Activated CD8-positive, alpha-beta memory T cell treated with anti-CD3 and anti-CD28 coated beads for 48 hours (primary cell): Measurements from ENCODE around the gene TTLL6.
"Not testable (repeated sequence)": the region's sequence is repeated elsewhere in the genome, so short reads cannot be mapped to it uniquely, and the experiment has no call there.

Source experiments
- DNase-seq, 3 experiments: peaks; one replicate each; pipeline ENCODE4 v3.0.0-alpha.2; 2020; ENCODE audit warnings: low read depth in 2 of 3, low spot score in 2 of 3

Gene TTLL6

GRCh38 chr17:48816774-48817590 lies at the start of gene TTLL6:
TTLL6 (minus strand) TSS chr17:48817229; CDS start chr17:48817072, 157 bp downstream.
- DNase-seq: peak in 2 of 3 experiments; percentile 27 to 29

GRCh38 chr17:48860456-48860855 lies 43.4 kb upstream of the TTLL6 start:
- DNase-seq: no peak

GRCh38 chr17:48860034-48860433 lies 43.0 kb upstream of the TTLL6 start:
- DNase-seq: no peak

- no peak for DNase-seq
These were observed 39.2 kb upstream of the TTLL6 start for GRCh38 chr17:48856122-48856821.

- DNase-seq: no peak
These were observed 37.9 kb upstream of the TTLL6 start for GRCh38 chr17:48854774-48855476.

- DNase-seq: no peak
These were observed 33.8 kb upstream of the TTLL6 start for GRCh38 chr17:48850792-48851323.

- no peak for DNase-seq
These were observed 26.3 kb upstream of the TTLL6 start for GRCh38 chr17:48843187-48843900.

GRCh38 chr17:48842746-48843145 lies 25.7 kb upstream of the TTLL6 start:
- DNase-seq: no peak

GRCh38 chr17:48841395-48841831 lies 24.4 kb upstream of the TTLL6 start:
- no peak for DNase-seq

- DNase-seq: no peak
These were observed 23.4 kb upstream of the TTLL6 start for GRCh38 chr17:48840441-48840840.

- DNase-seq: not testable (repeated sequence)
These were observed 20.4 kb upstream of the TTLL6 start for GRCh38 chr17:48837458-48837857.

GRCh38 chr17:48835971-48836370 lies 18.9 kb upstream of the TTLL6 start:
- no peak for DNase-seq

- DNase-seq: no peak
These were observed 17.9 kb upstream of the TTLL6 start for GRCh38 chr17:48834973-48835372.

GRCh38 chr17:48831549-48831883 lies 14.5 kb upstream of the TTLL6 start:
- no peak for DNase-seq

- DNase-seq: peak; percentile 71 to 86 (median 83)
These were observed 14.0 kb upstream of the TTLL6 start, which contains the start of gene CALCOCO2 for GRCh38 chr17:48830840-48831548. CALCOCO2 (plus strand) TSS chr17:48831035; CDS start chr17:48841708, 10,673 bp downstream.

- no peak for DNase-seq
These were observed 8.7 kb upstream of the TTLL6 start for GRCh38 chr17:48825446-48826381.

GRCh38 chr17:48820936-48821335 lies 3.9 kb upstream of the TTLL6 start:
- not testable (repeated sequence) for DNase-seq

- DNase-seq: no peak
These were observed 2.4 kb upstream of the TTLL6 start for GRCh38 chr17:48819466-48819865.

GRCh38 chr17:48818361-48818841 lies 1.4 kb upstream of the TTLL6 start:
- DNase-seq: no peak
